Measurements from ENCODE around the gene SUPT7L. TPM values are rescaled to one million over a fixed set of nuclear protein-coding genes. Genes with fewer than 3 reads are reported as not detected.

The SUPT7L gene
- total RNA-seq (2022) (42.4 and 43.5 TPM in 2 replicates), Bru-seq, nascent RNA (percentile 90 among the genes with signal in this experiment), BruChase-seq, experiment 1, labeled RNA remaining after a 2-hour chase (percentile 93 among the genes with signal in this experiment), BruChase-seq, experiment 2, labeled RNA remaining after a 6-hour chase (percentile 89 among the genes with signal in this experiment)
- long read RNA-seq, full-length matches to known transcripts: 83 of 135 reads
- long read RNA-seq, partial matches to known transcripts: 9 of 135 reads
- long read RNA-seq, other reads (novel, unspliced or antisense): 43 of 135 reads

- no peaks in the 10 kb centered on the region for H3K27me3 Mint-ChIP-seq (ENCODE audit: insufficient read depth, unreplicated experiment)
- H3K36me3 Mint-ChIP-seq (ENCODE audit: insufficient read depth, unreplicated experiment): peaks cover 68% of the 10 kb centered on the region
- peaks cover 6% of the 10 kb centered on the region; the same call in 1 of the 2 replicates for H3K4me1 ChIP-seq
- H3K27ac Mint-ChIP-seq (ENCODE audit: unreplicated experiment): peak within 1 kb of the TSS; percentile 100
- no TSS peak for BruUV-seq (replicated peaks)
- H3K27me3 ChIP-seq (replicated peaks; ENCODE audit: control insufficient read depth, insufficient read depth, low read length): no peaks in the 10 kb centered on the region
- peaks cover 14% of the 10 kb centered on the region for H3K4me1 Mint-ChIP-seq (ENCODE audit: low read depth, unreplicated experiment)
- CTCF ChIA-PET: interaction anchor here (0.5 to 2.4 kb wide), 4 partner anchors 20 to 254 kb away, joined by 3 to 22 read pairs (median 4); partner anchors contain the start of gene PPM1G
- H3K36me3 ChIP-seq (ENCODE audit: control insufficient read depth, insufficient read depth, low read length): peaks cover 4% of the 10 kb centered on the region; the same call in 1 of the 2 replicates
- POLR2A ChIA-PET: interaction anchor here (0.7 to 1.8 kb wide), 6 partner anchors 15 to 413 kb away, joined by 3 to 11 read pairs (median 3); no protein-coding TSS in a partner anchor
- H3K9me3 Mint-ChIP-seq (ENCODE audit: unreplicated experiment): no peaks in the 10 kb centered on the region
- intact Hi-C loops (cut with micrococcal nuclease; ENCODE audit: unreplicated experiment): loop anchor here (2.0 kb wide), 1 partner anchor 35 kb away; the partner anchor contains the start of genes CCDC121 and GPN1
- peak; percentile 84 to 85 for DNase-seq
- H3K4me3 Mint-ChIP-seq (ENCODE audit: unreplicated experiment): peak within 1 kb of the TSS; percentile 99
- H3K9me3 ChIP-seq: no peaks in the 10 kb centered on the region
- peak in 1 of 2 experiments; percentile 6 for TF ChIP-seq CTCF (IDR thresholded peaks at IDR 0.05; ENCODE audit: insufficient read depth in 1 of 2, low read depth in 1 of 2, low read length in 1 of 2, severe bottlenecking in 1 of 2, unreplicated experiment in 1 of 2)
- peak within 1 kb of the TSS; percentile 60 for H3K4me3 ChIP-seq (ENCODE audit: low read depth, low read length)
These were observed at the start of gene SUPT7L, which contains the start of gene SLC4A1AP for GRCh38 chr2:27663285-27664153. Gene SUPT7L (minus strand): TSS chr2:27663614. CDS start chr2:27662192, 1,422 bp downstream. Gene SLC4A1AP (plus strand): TSS chr2:27663889. CDS start chr2:27663915, 26 bp downstream.

GRCh38 chr2:27713201-27713600, 49.8 kb upstream of the SUPT7L start:
- Histone ChIP-seq H3K27me3 (replicated peaks; ENCODE audit: control insufficient read depth, insufficient read depth, low read length) (no peaks in the 10 kb centered on the region), H3K9me3 (no peaks in the 10 kb centered on the region), H3K4me3 (ENCODE audit: low read depth, low read length) (no peak overlapping the region), H3K36me3 (ENCODE audit: control insufficient read depth, insufficient read depth, low read length) (no peaks in the 10 kb centered on the region), H3K4me1 (peaks cover 12% of the 10 kb centered on the region)
- H3K36me3 Mint-ChIP-seq (ENCODE audit: insufficient read depth, unreplicated experiment): no peaks in the 10 kb centered on the region
- H3K9me3 Mint-ChIP-seq (ENCODE audit: unreplicated experiment): no peaks in the 10 kb centered on the region
- TF ChIP-seq CTCF (IDR thresholded peaks at IDR 0.05; ENCODE audit: insufficient read depth in 1 of 2, low read depth in 1 of 2, low read length in 1 of 2, severe bottlenecking in 1 of 2, unreplicated experiment in 1 of 2): no peak
- peak overlapping the region; percentile 54 for H3K4me3 Mint-ChIP-seq (ENCODE audit: unreplicated experiment)
- H3K27me3 Mint-ChIP-seq (ENCODE audit: insufficient read depth, unreplicated experiment): no peaks in the 10 kb centered on the region
- peaks cover 5% of the 10 kb centered on the region for H3K4me1 Mint-ChIP-seq (ENCODE audit: low read depth, unreplicated experiment)
- no TSS peak for BruUV-seq (replicated peaks)
- no peak overlapping the region for H3K27ac Mint-ChIP-seq (ENCODE audit: unreplicated experiment)
- intact Hi-C loops (cut with micrococcal nuclease; ENCODE audit: unreplicated experiment): no loop called here
- DNase-seq: no peak
- ChIA-PET CTCF (interaction anchor here (0.6 to 1.2 kb wide), 2 partner anchors 10 to 802 kb away, joined by 3 to 6 read pairs; no protein-coding TSS in a partner anchor), POLR2A (no interaction called here)

- TF ChIP-seq CTCF (IDR thresholded peaks at IDR 0.05; ENCODE audit: insufficient read depth in 1 of 2, low read depth in 1 of 2, low read length in 1 of 2, severe bottlenecking in 1 of 2, unreplicated experiment in 1 of 2): no peak
- H3K36me3 ChIP-seq (ENCODE audit: control insufficient read depth, insufficient read depth, low read length): no peaks in the 10 kb centered on the region
- H3K9me3 ChIP-seq: no peaks in the 10 kb centered on the region
- H3K27me3 ChIP-seq (replicated peaks; ENCODE audit: control insufficient read depth, insufficient read depth, low read length): no peaks in the 10 kb centered on the region
- no peak overlapping the region for H3K4me3 ChIP-seq (ENCODE audit: low read depth, low read length)
- H3K27ac Mint-ChIP-seq (ENCODE audit: unreplicated experiment): no peak overlapping the region
- POLR2A ChIA-PET: no interaction called here
- intact Hi-C loops (cut with micrococcal nuclease; ENCODE audit: unreplicated experiment): no loop called here
- CTCF ChIA-PET: interaction anchor here (0.9 kb wide), 1 partner anchor 231 kb away, joined by 3 read pairs; no protein-coding TSS in a partner anchor
- H3K27me3 Mint-ChIP-seq (ENCODE audit: insufficient read depth, unreplicated experiment): no peaks in the 10 kb centered on the region
- H3K9me3 Mint-ChIP-seq (ENCODE audit: unreplicated experiment): no peaks in the 10 kb centered on the region
- peaks cover 5% of the 10 kb centered on the region for H3K4me1 Mint-ChIP-seq (ENCODE audit: low read depth, unreplicated experiment)
- no peak overlapping the region for H3K4me3 Mint-ChIP-seq (ENCODE audit: unreplicated experiment)
- DNase-seq: no peak
- peaks cover 12% of the 10 kb centered on the region for H3K4me1 ChIP-seq
- no peaks in the 10 kb centered on the region for H3K36me3 Mint-ChIP-seq (ENCODE audit: insufficient read depth, unreplicated experiment)
- BruUV-seq (replicated peaks): no TSS peak
These were observed 49.1 kb upstream of the SUPT7L start for GRCh38 chr2:27712522-27712921.

All from Caco-2 (cell line).